Right lobe of liver (tissue), 4 donors: ENCODE data around the gene RELA.

Source experiments
- CTCF ChIP-seq, 4 donors: fragments of 200-600 bp in 3 of 4; fragments of 450-650 bp in 1 of 4; IDR thresholded peaks; one replicate each; pipeline versions ENCODE4 v1.5.1 to v1.8.0; 2016 to 2022; ENCODE audit warnings: antibody characterized with exemption in 4 of 4, mild to moderate bottlenecking in 2 of 4
- POLR2A ChIP-seq: fragments of 450-650 bp; IDR thresholded peaks from one replicate; pipeline ENCODE4 v1.6.1; 2017; ENCODE audit warnings: antibody characterized with exemption, mild to moderate bottlenecking
- donor health status: DM: no; HTN: no; CAD: no.
- donor health status: DM: no; HTN: no; CAD: no.
- donor health status: DM: no; HTN: yes; CAD: no.

GRCh38 chr11:65657426-65657825 lies 5.3 kb downstream of the RELA start:
- TF ChIP-seq CTCF (IDR thresholded peaks at IDR 0.05), result no peak
- TF ChIP-seq POLR2A, result no peak
